Measurements from ENCODE around the gene ITPKB.

DNA sequence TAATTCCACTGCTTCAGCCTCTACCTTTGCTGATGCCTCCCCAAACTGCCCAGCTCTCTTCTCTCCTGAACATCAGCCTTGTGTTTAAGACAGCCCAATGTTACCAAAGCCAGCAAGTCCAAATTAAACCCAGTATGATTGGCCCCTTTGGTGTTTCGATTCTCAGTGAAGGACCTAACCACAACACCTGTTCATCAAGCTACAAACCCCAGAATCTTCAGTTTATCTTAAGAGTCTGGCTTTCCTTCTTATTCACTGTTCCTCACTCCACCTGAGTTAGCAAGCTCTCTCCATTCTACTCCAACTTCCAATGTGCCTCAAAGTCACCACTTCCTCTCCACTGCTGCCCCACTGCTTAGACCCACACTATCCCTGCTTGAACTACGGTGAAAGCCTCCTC lies 25.5 kb upstream of the ITPKB start:
- TF ChIP-seq, protein P1, sequence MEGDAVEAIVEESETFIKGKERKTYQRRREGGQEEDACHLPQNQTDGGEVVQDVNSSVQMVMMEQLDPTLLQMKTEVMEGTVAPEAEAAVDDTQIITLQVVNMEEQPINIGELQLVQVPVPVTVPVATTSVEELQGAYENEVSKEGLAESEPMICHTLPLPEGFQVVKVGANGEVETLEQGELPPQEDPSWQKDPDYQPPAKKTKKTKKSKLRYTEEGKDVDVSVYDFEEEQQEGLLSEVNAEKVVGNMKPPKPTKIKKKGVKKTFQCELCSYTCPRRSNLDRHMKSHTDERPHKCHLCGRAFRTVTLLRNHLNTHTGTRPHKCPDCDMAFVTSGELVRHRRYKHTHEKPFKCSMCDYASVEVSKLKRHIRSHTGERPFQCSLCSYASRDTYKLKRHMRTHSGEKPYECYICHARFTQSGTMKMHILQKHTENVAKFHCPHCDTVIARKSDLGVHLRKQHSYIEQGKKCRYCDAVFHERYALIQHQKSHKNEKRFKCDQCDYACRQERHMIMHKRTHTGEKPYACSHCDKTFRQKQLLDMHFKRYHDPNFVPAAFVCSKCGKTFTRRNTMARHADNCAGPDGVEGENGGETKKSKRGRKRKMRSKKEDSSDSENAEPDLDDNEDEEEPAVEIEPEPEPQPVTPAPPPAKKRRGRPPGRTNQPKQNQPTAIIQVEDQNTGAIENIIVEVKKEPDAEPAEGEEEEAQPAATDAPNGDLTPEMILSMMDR (IDR thresholded peaks at IDR 0.05; ENCODE audit: low read length): no peak
- no peak for TF ChIP-seq EZH2 (IDR thresholded peaks at IDR 0.05; ENCODE audit: borderline replicate concordance, low read length)
